ENCODE results near the gene SUPT7L.
"Not testable (repeated sequence)": the region's sequence is repeated elsewhere in the genome, so short reads cannot be mapped to it uniquely, and the experiment has no call there.

SUPT7L gene

DNA sequence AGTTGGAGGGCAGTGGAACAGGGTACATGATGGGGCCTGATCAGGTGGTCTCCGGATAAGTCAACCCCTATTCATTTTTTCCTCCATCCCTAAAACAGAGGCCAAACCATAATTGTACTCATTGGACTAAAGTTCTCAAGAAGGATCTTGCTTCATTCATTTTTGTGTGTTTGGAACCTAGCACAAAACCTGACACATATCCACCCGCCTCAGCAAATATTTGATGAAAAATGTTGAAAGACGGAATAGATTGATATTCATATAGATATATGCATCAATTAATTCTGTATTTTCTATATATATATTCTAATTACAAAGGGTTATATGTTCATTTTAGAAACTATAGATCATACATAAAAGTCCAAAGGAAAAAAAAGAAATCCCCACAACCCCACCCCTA lies 22.2 kb upstream of the SUPT7L start:
- DNase-seq (ENCODE audit: low read depth): no peak
- no peak overlapping the region for H3K4me3 ChIP-seq (ENCODE audit: control insufficient read depth, low read depth, low read length)
- TF ChIP-seq, protein P1, sequence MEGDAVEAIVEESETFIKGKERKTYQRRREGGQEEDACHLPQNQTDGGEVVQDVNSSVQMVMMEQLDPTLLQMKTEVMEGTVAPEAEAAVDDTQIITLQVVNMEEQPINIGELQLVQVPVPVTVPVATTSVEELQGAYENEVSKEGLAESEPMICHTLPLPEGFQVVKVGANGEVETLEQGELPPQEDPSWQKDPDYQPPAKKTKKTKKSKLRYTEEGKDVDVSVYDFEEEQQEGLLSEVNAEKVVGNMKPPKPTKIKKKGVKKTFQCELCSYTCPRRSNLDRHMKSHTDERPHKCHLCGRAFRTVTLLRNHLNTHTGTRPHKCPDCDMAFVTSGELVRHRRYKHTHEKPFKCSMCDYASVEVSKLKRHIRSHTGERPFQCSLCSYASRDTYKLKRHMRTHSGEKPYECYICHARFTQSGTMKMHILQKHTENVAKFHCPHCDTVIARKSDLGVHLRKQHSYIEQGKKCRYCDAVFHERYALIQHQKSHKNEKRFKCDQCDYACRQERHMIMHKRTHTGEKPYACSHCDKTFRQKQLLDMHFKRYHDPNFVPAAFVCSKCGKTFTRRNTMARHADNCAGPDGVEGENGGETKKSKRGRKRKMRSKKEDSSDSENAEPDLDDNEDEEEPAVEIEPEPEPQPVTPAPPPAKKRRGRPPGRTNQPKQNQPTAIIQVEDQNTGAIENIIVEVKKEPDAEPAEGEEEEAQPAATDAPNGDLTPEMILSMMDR (conservative IDR thresholded peaks at IDR 0.05; ENCODE audit: control insufficient read depth, insufficient read depth, low read depth, low read length): no peak

DNA sequence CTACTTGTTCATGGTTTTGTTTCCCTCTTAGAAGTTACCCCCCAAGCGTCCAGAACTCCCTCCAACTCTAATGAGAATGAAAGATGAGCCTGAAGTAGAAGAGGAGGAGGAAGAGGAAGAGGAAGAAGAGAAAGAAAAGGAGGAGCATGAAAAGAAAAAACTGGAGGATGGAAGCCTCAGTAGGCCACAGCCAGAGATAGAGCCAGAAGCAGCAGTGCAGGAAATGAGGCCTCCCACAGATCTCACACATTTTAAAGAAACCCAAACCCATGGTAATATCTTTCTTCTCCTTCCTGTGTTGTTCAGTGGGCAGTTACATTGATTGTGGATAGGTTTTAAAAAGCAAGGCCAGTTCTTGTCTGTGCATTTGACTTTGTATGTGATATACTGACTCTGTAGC lies 21.6 kb upstream of the SUPT7L start:
- not testable (repeated sequence) for DNase-seq (ENCODE audit: low read depth); H3K4me3 ChIP-seq (ENCODE audit: control insufficient read depth, low read depth, low read length)

DNA sequence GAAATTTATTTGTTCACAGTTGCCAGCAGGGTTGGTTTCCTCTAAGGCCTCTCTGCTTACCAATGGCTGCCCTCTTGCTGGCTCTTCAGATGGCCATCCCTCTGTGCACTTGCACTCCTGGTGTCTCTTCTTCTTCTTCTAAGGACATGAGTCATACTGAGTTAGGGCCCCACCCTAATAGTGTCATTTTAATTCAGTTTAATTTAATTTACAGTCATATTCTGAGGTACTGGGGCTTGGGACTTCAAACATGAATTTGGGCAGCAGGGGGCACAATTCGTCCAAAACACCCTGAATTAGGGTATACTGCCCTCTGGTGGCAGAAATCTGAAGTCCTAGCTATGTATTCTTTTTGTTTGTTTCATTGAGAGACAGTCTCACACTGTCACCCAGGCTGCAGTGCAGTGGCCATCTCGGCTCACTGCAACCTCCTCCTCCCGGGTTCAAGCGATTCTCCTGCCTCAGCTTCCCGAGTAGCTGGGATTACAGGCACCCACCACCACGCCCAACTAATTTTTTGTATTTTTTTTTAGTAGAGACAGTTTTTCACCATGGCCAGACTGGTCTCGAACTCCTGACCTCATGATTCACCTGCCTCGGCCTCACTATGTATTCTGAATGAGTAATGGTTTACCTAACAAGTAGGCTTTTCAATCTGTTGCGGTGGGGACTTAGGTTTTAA lies 20.1 kb upstream of the SUPT7L start:
- no peak overlapping the region for H3K4me3 ChIP-seq (ENCODE audit: control insufficient read depth, low read depth, low read length)
- TF ChIP-seq, protein P1 (conservative IDR thresholded peaks at IDR 0.05; ENCODE audit: control insufficient read depth, insufficient read depth, low read depth, low read length): peak; percentile 97
- peak; percentile 94 for DNase-seq (ENCODE audit: low read depth)

DNA sequence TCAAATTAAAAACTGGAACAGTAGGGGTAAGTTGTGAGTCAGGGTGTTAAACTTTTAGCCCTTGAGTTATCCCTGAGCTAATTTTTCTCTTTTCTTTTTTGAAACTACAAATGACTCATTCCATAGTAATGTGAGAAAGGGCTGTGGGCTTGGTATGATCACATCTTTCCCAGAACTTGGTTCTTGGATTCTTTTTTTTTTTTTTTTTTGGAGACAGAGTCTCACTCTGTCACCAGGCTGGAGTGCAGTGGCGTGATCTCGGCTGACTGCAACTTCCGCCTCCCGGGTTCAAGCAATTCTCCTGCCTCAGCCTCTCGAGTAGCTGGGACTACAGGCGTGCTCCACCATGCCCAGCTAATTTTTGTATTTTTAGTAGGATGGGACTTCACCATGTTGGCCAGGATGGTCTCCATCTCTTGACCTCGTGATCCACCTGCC lies 18.9 kb upstream of the SUPT7L start:
- DNase-seq (ENCODE audit: low read depth): peak; percentile 92
- H3K4me3 ChIP-seq (ENCODE audit: control insufficient read depth, low read depth, low read length): not testable (repeated sequence)

DNA sequence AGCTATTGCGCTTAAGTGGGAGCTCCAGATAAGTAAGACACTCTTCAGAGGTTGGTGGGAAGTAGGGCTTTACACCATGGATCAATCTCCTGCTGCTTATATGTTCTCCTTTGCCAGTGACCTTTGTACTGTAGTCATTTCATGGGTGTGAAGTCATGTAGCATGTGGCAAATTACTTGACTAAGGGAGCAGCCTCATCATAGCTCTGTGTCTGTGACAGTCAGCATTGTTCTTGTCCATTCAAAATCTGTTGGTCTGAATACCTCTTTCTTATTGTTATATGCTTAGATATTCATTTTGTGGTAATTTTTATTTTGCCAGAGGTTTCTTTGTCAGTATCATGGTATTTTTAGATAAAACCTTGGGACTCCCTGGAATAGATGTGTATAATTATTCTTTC lies 18.4 kb upstream of the SUPT7L start:
- no peak overlapping the region for H3K4me3 ChIP-seq (ENCODE audit: control insufficient read depth, low read depth, low read length)
- DNase-seq (ENCODE audit: low read depth): peak; percentile 69
- TF ChIP-seq, protein P1 (conservative IDR thresholded peaks at IDR 0.05; ENCODE audit: control insufficient read depth, insufficient read depth, low read depth, low read length): no peak

DNA sequence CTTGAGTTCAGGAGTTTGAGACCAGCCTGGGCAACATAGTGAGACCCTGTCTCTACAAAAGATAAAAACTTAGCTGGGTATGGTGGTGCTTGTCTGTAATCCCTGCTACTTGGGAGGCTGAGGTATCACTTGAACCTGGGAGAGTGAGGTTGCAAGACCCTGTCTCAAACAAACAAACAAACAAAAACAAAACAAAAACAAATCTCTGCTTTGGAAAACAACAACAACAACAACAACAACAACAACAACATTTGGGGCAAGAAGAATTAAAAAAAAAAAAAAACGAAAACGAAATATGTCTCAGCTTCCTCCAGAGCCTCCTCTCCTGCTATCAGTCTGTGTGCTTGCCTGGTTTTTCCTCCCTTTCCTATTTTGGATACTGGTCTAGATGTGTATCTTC lies 17.2 kb upstream of the SUPT7L start:
- H3K4me3 ChIP-seq (ENCODE audit: control insufficient read depth, low read depth, low read length): no peak overlapping the region
- DNase-seq (ENCODE audit: low read depth): no peak
- TF ChIP-seq, protein P1 (conservative IDR thresholded peaks at IDR 0.05; ENCODE audit: control insufficient read depth, insufficient read depth, low read depth, low read length): no peak

DNA sequence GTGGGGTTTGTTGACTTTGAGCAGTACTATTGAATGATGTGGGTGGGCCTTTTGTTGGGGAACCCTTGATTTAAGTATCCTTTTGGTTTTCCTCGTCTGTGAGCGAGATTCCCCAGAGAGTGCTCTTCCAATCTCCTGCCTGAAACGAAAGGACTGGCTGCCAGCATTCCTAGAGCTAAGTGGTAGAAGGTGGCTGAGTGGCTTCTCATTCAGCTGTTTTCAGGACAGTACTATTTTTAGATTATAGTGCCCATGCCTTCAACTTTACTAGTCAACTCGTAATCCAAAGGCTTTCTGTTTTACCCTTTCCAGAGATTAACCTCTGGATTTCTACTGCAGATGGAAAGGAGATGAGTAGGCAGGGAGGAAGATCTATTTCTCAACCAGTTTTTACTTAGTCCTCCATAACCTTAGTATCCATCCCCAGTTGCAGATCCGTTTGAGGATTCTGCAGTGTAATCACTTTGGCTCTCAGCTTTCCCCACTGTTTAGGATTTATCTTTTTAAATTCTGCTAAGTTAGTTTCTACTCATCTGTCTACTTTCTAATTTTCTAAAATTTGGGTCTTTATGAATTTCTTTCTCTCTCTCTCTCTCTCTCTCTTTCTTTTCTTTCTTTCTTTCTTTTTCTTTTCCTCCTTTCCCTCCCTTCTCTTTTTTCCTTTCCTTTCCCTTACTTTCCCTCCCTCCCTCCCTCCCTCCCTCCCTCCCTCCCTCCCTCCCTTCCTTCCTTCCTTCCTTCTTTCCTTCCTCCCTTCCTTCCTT lies 9.5 kb upstream of the SUPT7L start:
- TF ChIP-seq, protein P1 (conservative IDR thresholded peaks at IDR 0.05; ENCODE audit: control insufficient read depth, insufficient read depth, low read depth, low read length): no peak
- no peak overlapping the region for H3K4me3 ChIP-seq (ENCODE audit: control insufficient read depth, low read depth, low read length)
- DNase-seq (ENCODE audit: low read depth): no peak

Measured in fibroblast of mammary gland (primary cell).